Immature natural killer cell (primary cell): Measurements from ENCODE around the gene TAP2. TPM values are rescaled to one million over a fixed set of nuclear protein-coding genes. Genes with fewer than 3 reads are reported as not detected.
A peak's percentile ranks its signal among the peaks of the same experiment; 100 is the strongest.

Experiments
- DNase-seq, 3 donors: peaks; one replicate each; pipeline ENCODE4 v3.0.0; 2022; ENCODE audit warnings: mixed read lengths in 1 of 3
- H3K27ac Mint-ChIP-seq, 6 donors: one replicate each; pipeline ENCODE4 v1.8.0; 2020; ENCODE audit warnings: mixed read lengths in 6 of 6, mild to moderate bottlenecking in 5 of 6, inconsistent platforms in 4 of 6, moderate library complexity in 3 of 6
- H3K27me3 Mint-ChIP-seq, 3 donors: one replicate each; pipeline ENCODE4 v1.8.0; 2020 to 2021; ENCODE audit warnings: low read depth in 3 of 3, mild to moderate bottlenecking in 3 of 3, mixed read lengths in 3 of 3, moderate library complexity in 3 of 3, inconsistent platforms in 1 of 3
- H3K36me3 Mint-ChIP-seq, 3 donors: one replicate each; pipeline ENCODE4 v1.8.0; 2020; ENCODE audit warnings: mixed read lengths in 3 of 3, inconsistent platforms in 2 of 3, mild to moderate bottlenecking in 2 of 3
- H3K4me1 Mint-ChIP-seq, 2 donors: one replicate each; pipeline ENCODE4 v1.8.0; 2020; ENCODE audit warnings: inconsistent platforms in 2 of 2, mild to moderate bottlenecking in 2 of 2, mixed read lengths in 2 of 2, moderate library complexity in 1 of 2
- H3K4me3 Mint-ChIP-seq, 5 donors: one replicate each; pipeline ENCODE4 v1.8.0; 2020; ENCODE audit warnings: mild to moderate bottlenecking in 5 of 5, mixed read lengths in 5 of 5, inconsistent platforms in 3 of 5, moderate library complexity in 3 of 5
- H3K9me3 Mint-ChIP-seq, 6 donors: one replicate each; pipeline ENCODE4 v1.8.0; 2020; ENCODE audit warnings: mild to moderate bottlenecking in 6 of 6, mixed read lengths in 6 of 6, inconsistent platforms in 4 of 6, moderate library complexity in 3 of 6
- polyA plus RNA-seq, 3 donors: library from polyadenylated mRNA; unstranded; fragments of 300-500 nt; fragmentation: Illumina TruSeq; gene quantifications; one replicate each; pipeline ENCODE4 v1.2.3, GENCODE V29; 2021

Gene TAP2
- polyA plus RNA-seq, 3 donors from 2014 or later = 16.9 to 67.6 (median 30.4) TPM

DNA sequence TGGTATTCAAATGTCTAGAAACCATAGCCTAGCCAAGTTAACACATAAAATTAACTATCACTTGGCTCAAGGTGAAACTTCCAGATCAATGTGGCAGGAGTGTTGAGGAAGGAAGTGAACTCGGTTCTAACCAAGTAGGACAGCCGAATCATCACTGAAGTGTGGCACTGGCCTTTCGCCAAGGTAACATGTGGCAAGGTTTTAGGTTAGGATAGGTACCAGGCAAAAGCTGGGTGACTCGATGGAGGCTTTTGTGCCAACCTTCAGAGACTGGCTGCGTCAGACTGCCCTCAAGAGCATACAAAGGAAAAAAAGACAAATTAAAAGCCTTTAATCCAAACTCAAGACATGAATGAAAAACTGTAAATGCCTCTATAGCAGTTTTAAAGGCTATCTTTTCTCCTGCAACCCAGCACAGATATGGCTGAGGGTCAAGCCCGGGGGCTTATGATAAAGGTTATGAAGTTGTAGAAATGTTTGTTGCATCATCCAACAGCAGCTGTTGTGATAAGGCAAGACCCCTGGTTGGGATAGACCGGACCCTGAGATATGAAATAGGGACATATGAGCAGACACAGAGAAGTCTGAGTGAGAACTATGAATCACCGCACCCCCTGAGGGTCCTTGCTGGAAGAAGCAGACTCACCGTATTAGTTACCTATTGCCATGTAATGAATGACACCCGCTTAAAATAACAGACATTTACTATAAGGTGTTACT is 27.3 kb upstream of the TAP2 start:
- H3K27ac Mint-ChIP-seq = peak overlapping the region in 5 of 6 donors; percentile 43 to 85 (median 65)
- H3K4me3 Mint-ChIP-seq = no peak overlapping the region
- no peak for DNase-seq
- H3K4me1 Mint-ChIP-seq = peaks cover 11 to 25% of the 10 kb centered on the region in 2 donors
- H3K27me3 Mint-ChIP-seq = peaks cover 0 to 2% (median 0%) of the 10 kb centered on the region in 3 donors
- H3K36me3 Mint-ChIP-seq = peaks cover 0 to 7% (median under 1%) of the 10 kb centered on the region in 3 donors
- H3K9me3 Mint-ChIP-seq = no peaks in the 10 kb centered on the region

GRCh38 chr6:32862725-32863124 is 24.2 kb upstream of the TAP2 start:
- DNase-seq = no peak
- no peaks in the 10 kb centered on the region for H3K9me3 Mint-ChIP-seq
- H3K4me3 Mint-ChIP-seq = no peak overlapping the region
- peak overlapping the region in 3 of 6 donors; percentile 27 to 70 (median 46) for H3K27ac Mint-ChIP-seq
- H3K27me3 Mint-ChIP-seq = peaks cover 0 to 3% (median 0%) of the 10 kb centered on the region in 3 donors
- peaks cover 13 to 44% of the 10 kb centered on the region in 2 donors for H3K4me1 Mint-ChIP-seq
- peaks cover 20 to 32% (median 21%) of the 10 kb centered on the region in 3 donors for H3K36me3 Mint-ChIP-seq

DNA sequence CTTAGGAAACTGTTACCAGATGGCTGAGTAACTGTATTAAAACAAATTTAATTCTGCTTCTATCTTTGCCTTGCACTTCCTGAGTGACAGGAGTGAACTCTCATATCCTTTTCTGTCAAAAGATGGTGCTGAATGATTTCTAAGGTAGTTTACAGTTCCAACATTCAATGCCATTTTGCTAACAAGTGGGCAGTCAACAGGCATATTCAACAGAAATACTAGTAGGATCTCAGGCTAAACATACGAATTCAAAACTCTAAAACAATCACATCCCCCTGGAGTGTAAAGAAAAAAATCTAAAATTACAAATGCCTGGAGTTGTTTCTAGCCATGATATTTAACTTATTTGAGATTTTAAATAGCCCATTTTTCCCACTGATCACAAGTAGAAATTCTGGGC is 22.1 kb upstream of the TAP2 start:
- Mint-ChIP-seq H3K27ac (peak overlapping the region; percentile 31 to 76 (median 60)), H3K4me1 (peaks cover 21 to 48% of the 10 kb centered on the region in 2 donors), H3K27me3 (peaks cover 0 to 3% (median 0%) of the 10 kb centered on the region in 3 donors), H3K36me3 (peaks cover 20 to 48% (median 28%) of the 10 kb centered on the region in 3 donors), H3K4me3 (no peak overlapping the region), H3K9me3 (no peaks in the 10 kb centered on the region)
- DNase-seq = no peak

- no peak overlapping the region for H3K4me3 Mint-ChIP-seq
- peaks cover 8 to 12% (median 11%) of the 10 kb centered on the region in 3 donors for H3K27me3 Mint-ChIP-seq
- peaks cover 20 to 49% (median 33%) of the 10 kb centered on the region in 3 donors for H3K36me3 Mint-ChIP-seq
- no peaks in the 10 kb centered on the region for H3K9me3 Mint-ChIP-seq
- peak overlapping the region; percentile 46 to 84 (median 72) for H3K27ac Mint-ChIP-seq
- no peak for DNase-seq
- peaks cover 33 to 60% of the 10 kb centered on the region in 2 donors for H3K4me1 Mint-ChIP-seq
These were observed 19.7 kb upstream of the TAP2 start for GRCh38 chr6:32858194-32858593.

GRCh38 chr6:32857156-32857891 is 18.8 kb upstream of the TAP2 start:
- H3K9me3 Mint-ChIP-seq = no peaks in the 10 kb centered on the region
- peaks cover 9 to 15% (median 14%) of the 10 kb centered on the region in 3 donors for H3K27me3 Mint-ChIP-seq
- DNase-seq = no peak
- peaks cover 39 to 66% of the 10 kb centered on the region in 2 donors for H3K4me1 Mint-ChIP-seq
- H3K27ac Mint-ChIP-seq = peak overlapping the region; percentile 24 to 84 (median 62)
- peaks cover 20 to 48% (median 33%) of the 10 kb centered on the region in 3 donors for H3K36me3 Mint-ChIP-seq
- no peak overlapping the region for H3K4me3 Mint-ChIP-seq

GRCh38 chr6:32855467-32856174 is 17.1 kb upstream of the TAP2 start:
- Mint-ChIP-seq H3K4me3 (peak overlapping the region; percentile 92 to 100 (median 99)), H3K4me1 (peaks cover 56 to 78% of the 10 kb centered on the region in 2 donors), H3K27me3 (peaks cover 9 to 20% (median 15%) of the 10 kb centered on the region in 3 donors), H3K27ac (peak overlapping the region; percentile 100), H3K9me3 (no peaks in the 10 kb centered on the region), H3K36me3 (peaks cover 31 to 57% (median 42%) of the 10 kb centered on the region in 3 donors)
- no peak for DNase-seq

- H3K4me3 Mint-ChIP-seq = peak overlapping the region; percentile 92 to 100 (median 99)
- no peaks in the 10 kb centered on the region for H3K9me3 Mint-ChIP-seq
- H3K4me1 Mint-ChIP-seq = peaks cover 66 to 83% of the 10 kb centered on the region in 2 donors
- H3K27ac Mint-ChIP-seq = peak overlapping the region; percentile 100
- H3K27me3 Mint-ChIP-seq = peaks cover 9 to 23% (median 19%) of the 10 kb centered on the region in 3 donors
- H3K36me3 Mint-ChIP-seq = peaks cover 29 to 61% (median 46%) of the 10 kb centered on the region in 3 donors
- DNase-seq = peak; percentile 68 to 72 (median 70)
These were observed 16.0 kb upstream of the TAP2 start for GRCh38 chr6:32854376-32855178.

GRCh38 chr6:32853541-32854375 is 15.2 kb upstream of the TAP2 start, which contains the start of the genes PSMB9 and TAP1:
PSMB9 (plus strand) TSS chr6:32854192; CDS start chr6:32854230, 38 bp downstream.
TAP1 (minus strand) TSS chr6:32853704; CDS start chr6:32853636, 68 bp downstream.
- Mint-ChIP-seq H3K4me3 (peak within 1 kb of the TSS; percentile 92 to 100 (median 99)), H3K4me1 (peaks cover 70 to 81% of the 10 kb centered on the region in 2 donors), H3K27me3 (peaks cover 9 to 23% (median 19%) of the 10 kb centered on the region in 3 donors), H3K36me3 (peaks cover 27 to 59% (median 42%) of the 10 kb centered on the region in 3 donors), H3K9me3 (no peaks in the 10 kb centered on the region), H3K27ac (peak within 1 kb of the TSS; percentile 100)
- peak; percentile 93 to 94 (median 94) for DNase-seq

DNA sequence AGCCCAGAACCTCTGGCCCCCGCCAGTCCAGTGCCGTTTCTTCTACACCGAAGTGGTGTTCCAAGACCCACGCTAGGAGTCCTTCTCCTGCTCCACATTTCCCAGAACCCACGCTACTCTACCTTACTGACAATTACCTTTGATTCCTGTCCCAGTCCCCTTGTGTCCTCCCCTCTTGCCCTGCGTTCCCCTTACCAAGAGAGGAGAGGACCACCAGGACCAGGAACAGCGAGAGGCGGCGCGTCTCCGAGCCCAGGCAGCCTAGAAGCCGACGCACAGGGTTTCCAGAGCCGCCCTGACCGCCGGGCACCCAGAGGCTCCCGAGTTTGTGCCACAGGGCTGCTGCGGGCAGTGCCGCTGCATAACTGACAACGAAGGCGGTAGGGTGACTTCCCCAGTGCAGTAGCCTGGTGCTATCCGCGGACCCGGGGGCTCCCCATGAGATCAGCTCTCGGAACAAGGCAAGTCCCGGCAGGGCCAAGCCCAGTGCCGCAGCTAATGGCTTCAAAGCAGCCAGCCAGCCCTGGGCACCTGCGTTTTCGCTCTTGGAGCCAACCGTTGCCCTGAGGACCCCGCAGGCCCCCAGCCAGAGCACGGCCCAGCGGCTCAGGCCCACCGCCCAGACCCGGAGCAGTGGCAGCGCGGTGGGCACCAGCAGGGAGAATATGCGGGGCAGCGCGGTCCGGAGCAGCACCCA is 14.5 kb upstream of the TAP2 start:
- peak; percentile 59 to 61 (median 60) for DNase-seq
- Mint-ChIP-seq H3K4me1 (peaks cover 75 to 81% of the 10 kb centered on the region in 2 donors), H3K36me3 (peaks cover 27 to 61% (median 45%) of the 10 kb centered on the region in 3 donors), H3K9me3 (no peaks in the 10 kb centered on the region), H3K27me3 (peaks cover 7 to 23% (median 19%) of the 10 kb centered on the region in 3 donors), H3K27ac (peak overlapping the region; percentile 97 to 100 (median 100)), H3K4me3 (peak overlapping the region; percentile 92 to 100 (median 98))

- no peaks in the 10 kb centered on the region for H3K9me3 Mint-ChIP-seq
- peaks cover 77 to 81% of the 10 kb centered on the region in 2 donors for H3K4me1 Mint-ChIP-seq
- peak overlapping the region; percentile 92 to 100 (median 98) for H3K4me3 Mint-ChIP-seq
- peaks cover 35 to 61% (median 52%) of the 10 kb centered on the region in 3 donors for H3K36me3 Mint-ChIP-seq
- peaks cover 7 to 23% (median 19%) of the 10 kb centered on the region in 3 donors for H3K27me3 Mint-ChIP-seq
- peak overlapping the region; percentile 97 to 100 (median 100) for H3K27ac Mint-ChIP-seq
- peak in 2 of 3 donors; percentile 29 to 35 for DNase-seq
These were observed 13.7 kb upstream of the TAP2 start for GRCh38 chr6:32852018-32852843.

- H3K27me3 Mint-ChIP-seq = peaks cover 7 to 23% (median 19%) of the 10 kb centered on the region in 3 donors
- peaks cover 39 to 64% (median 55%) of the 10 kb centered on the region in 3 donors for H3K36me3 Mint-ChIP-seq
- peak overlapping the region; percentile 97 to 100 (median 100) for H3K27ac Mint-ChIP-seq
- H3K4me1 Mint-ChIP-seq = peaks cover 82 to 83% of the 10 kb centered on the region in 2 donors
- H3K4me3 Mint-ChIP-seq = peak overlapping the region; percentile 92 to 100 (median 98)
- DNase-seq = no peak
- H3K9me3 Mint-ChIP-seq = no peaks in the 10 kb centered on the region
These were observed 12.5 kb upstream of the TAP2 start for GRCh38 chr6:32851025-32851424.
